ENCODE results near the gene ELL2. TPM values are rescaled to one million over a fixed set of nuclear protein-coding genes. Genes with fewer than 3 reads are reported as not detected.

Gene ELL2
- total and polyA plus RNA-seq, 9 of the 15 experiments (the other 6 are each of a cell fraction or from before 2014, with no cell fraction given), result 4.3 to 18.3 (median 14.5) TPM

DNA sequence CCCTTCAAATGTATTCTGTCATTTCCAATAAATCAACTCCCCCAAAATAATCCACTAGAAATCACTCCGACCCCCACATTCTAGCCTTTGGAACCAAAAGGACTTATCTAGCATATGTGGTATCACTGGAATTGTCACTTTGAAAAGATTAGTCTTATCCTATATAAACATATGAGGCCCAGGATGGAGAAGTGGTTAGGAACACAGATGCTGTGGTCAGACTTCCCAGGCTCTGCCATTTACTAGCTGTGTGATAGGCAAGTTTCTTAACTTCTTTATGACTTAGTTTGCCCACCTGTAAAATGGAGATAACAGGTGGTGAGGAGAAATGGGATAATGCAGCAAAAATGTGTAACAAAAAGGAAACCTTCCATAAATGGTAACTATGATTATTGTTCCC lies 77.1 kb downstream of the ELL2 start (continued):
- TF ChIP-seq XRCC5 (IDR thresholded peaks at IDR 0.05; ENCODE audit: low read depth, low read length), result no peak
- no peak for TF ChIP-seq POLR3G (IDR thresholded peaks at IDR 0.05; ENCODE audit: extremely low read depth, insufficient read length, insufficient replicate concordance)
- no peak for TF ChIP-seq YY1 (IDR thresholded peaks at IDR 0.05; ENCODE audit: borderline replicate concordance in 1 of 3, control insufficient read depth in 1 of 3, extremely low read depth in 1 of 3, insufficient read depth in 3 of 3, insufficient read length in 1 of 3, insufficient replicate concordance in 2 of 3, low read depth in 1 of 3, low read length in 2 of 3)
- no peak for TF ChIP-seq ZFX (CRISPR knock-in tag; IDR thresholded peaks at IDR 0.05)
- TF ChIP-seq ZNF12 (CRISPR knock-in tag; IDR thresholded peaks at IDR 0.05), result no peak
- no peak for TF ChIP-seq PTTG1 (tag; IDR thresholded peaks at IDR 0.05; ENCODE audit: low read depth)
- no peak for TF ChIP-seq LARP7 (IDR thresholded peaks at IDR 0.05)
- no peak for TF ChIP-seq STAG1 (CRISPR knock-in tag; IDR thresholded peaks at IDR 0.05; ENCODE audit: borderline replicate concordance)
- no peak for TF ChIP-seq TSHZ1 (CRISPR knock-in tag; IDR thresholded peaks at IDR 0.05)
- no peak for TF ChIP-seq ARNT (IDR thresholded peaks at IDR 0.05)
- no peak for TF ChIP-seq TAF7 (tag; IDR thresholded peaks at IDR 0.05)
- no peak for TF ChIP-seq ZNF23 (CRISPR knock-in tag; IDR thresholded peaks at IDR 0.05)
- TF ChIP-seq ZNF764 (CRISPR knock-in tag; IDR thresholded peaks at IDR 0.05; ENCODE audit: low read depth), result no peak
- TF ChIP-seq SMAD4 (CRISPR knock-in tag; conservative IDR thresholded peaks at IDR 0.05), result peak; percentile 71; the same call in 1 of the 2 replicates
- TF ChIP-seq NCOA4 (IDR thresholded peaks at IDR 0.05; ENCODE audit: partially characterized antibody), result no peak
- no peak for TF ChIP-seq RBBP5 (IDR thresholded peaks at IDR 0.05; ENCODE audit: borderline replicate concordance, insufficient read depth, low read length, poor library complexity, severe bottlenecking)
- no peak for TF ChIP-seq C11orf30 (IDR thresholded peaks at IDR 0.05; ENCODE audit: low read depth)
- TF ChIP-seq, protein P1, sequence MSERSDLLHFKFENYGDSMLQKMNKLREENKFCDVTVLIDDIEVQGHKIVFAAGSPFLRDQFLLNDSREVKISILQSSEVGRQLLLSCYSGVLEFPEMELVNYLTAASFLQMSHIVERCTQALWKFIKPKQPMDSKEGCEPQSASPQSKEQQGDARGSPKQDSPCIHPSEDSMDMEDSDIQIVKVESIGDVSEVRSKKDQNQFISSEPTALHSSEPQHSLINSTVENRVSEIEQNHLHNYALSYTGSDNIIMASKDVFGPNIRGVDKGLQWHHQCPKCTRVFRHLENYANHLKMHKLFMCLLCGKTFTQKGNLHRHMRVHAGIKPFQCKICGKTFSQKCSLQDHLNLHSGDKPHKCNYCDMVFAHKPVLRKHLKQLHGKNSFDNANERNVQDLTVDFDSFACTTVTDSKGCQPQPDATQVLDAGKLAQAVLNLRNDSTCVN (CRISPR knock-in tag; IDR thresholded peaks at IDR 0.05), result no peak
- TF ChIP-seq ZNF212 (CRISPR knock-in tag; IDR thresholded peaks at IDR 0.05), result no peak
- TF ChIP-seq TBL1XR1 (IDR thresholded peaks at IDR 0.05; ENCODE audit: low read length in 2 of 2), result 0 out of 4 replicates have a peak, but pooled peaks of 1 of the 2 experiments have one; percentile 41
- peak; percentile 80; the same call in 1 of the 2 replicates for TF ChIP-seq ZNF766 (CRISPR knock-in tag; conservative IDR thresholded peaks at IDR 0.05)
- no peak for TF ChIP-seq PPARD (CRISPR knock-in tag; IDR thresholded peaks at IDR 0.05)
- TF ChIP-seq ZKSCAN3 (CRISPR knock-in tag; IDR thresholded peaks at IDR 0.05), result no peak
- TF ChIP-seq SMARCC2 (IDR thresholded peaks at IDR 0.05; ENCODE audit: low read depth), result peak; percentile 69
- TF ChIP-seq NR1H2 (CRISPR knock-in tag; IDR thresholded peaks at IDR 0.05), result no peak
- TF ChIP-seq TCF7 (IDR thresholded peaks at IDR 0.05; ENCODE audit: borderline replicate concordance), result no peak
- TF ChIP-seq ZSCAN29 (IDR thresholded peaks at IDR 0.05), result no peak
- TF ChIP-seq ZNF785 (CRISPR knock-in tag; IDR thresholded peaks at IDR 0.05), result no peak

All from K562 (cell line).